ENCODE results near the gene MTNR1A. TPM values are rescaled to one million over a fixed set of nuclear protein-coding genes. Genes with fewer than 3 reads are reported as not detected.
"Not testable (repeated sequence)": the region's sequence is repeated elsewhere in the genome, so short reads cannot be mapped to it uniquely, and the experiment has no call there.

MTNR1A gene
- total RNA-seq, 2 donors from 2014 or later, result not detected

DNA sequence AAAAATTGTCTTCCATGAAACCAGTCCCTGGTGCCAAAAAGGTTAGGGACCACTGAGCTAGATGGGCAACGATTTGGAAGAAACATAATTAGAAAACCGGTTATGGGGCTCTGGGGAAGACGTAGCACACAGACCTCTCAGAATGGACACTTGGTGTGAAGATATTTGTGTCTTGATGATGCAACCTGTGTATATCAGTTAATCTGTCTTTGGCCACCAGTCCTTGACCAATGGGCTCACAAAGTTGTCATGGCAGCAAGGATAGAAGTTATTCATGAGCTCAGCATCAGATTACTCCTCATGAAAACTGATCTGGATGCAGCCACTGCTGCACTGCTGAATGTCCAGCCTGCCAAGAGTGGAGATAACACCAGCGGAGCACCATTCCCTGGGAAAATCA, 13.6 kb downstream of the MTNR1A start:
- Histone ChIP-seq H3K9me3 (no peaks in the 10 kb centered on the region), H3K36me3 (no peaks in the 10 kb centered on the region), H3K27ac (no peak overlapping the region), H3K27me3 (replicated peaks; ENCODE audit: insufficient read depth) (no peaks in the 10 kb centered on the region), H3K4me1 (ENCODE audit: control insufficient read depth in 1 of 2, low read depth in 2 of 2) (no peaks in the 10 kb centered on the region), H3K4me3 (no peak overlapping the region)
- ATAC-seq (ENCODE audit: insufficient number of reproducible peaks, low FRiP score, low read depth), result no peak
- TF ChIP-seq, protein P1, sequence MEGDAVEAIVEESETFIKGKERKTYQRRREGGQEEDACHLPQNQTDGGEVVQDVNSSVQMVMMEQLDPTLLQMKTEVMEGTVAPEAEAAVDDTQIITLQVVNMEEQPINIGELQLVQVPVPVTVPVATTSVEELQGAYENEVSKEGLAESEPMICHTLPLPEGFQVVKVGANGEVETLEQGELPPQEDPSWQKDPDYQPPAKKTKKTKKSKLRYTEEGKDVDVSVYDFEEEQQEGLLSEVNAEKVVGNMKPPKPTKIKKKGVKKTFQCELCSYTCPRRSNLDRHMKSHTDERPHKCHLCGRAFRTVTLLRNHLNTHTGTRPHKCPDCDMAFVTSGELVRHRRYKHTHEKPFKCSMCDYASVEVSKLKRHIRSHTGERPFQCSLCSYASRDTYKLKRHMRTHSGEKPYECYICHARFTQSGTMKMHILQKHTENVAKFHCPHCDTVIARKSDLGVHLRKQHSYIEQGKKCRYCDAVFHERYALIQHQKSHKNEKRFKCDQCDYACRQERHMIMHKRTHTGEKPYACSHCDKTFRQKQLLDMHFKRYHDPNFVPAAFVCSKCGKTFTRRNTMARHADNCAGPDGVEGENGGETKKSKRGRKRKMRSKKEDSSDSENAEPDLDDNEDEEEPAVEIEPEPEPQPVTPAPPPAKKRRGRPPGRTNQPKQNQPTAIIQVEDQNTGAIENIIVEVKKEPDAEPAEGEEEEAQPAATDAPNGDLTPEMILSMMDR (IDR thresholded peaks at IDR 0.05), result no peak
- DNase-seq (ENCODE audit: low spot score), result no peak

DNA sequence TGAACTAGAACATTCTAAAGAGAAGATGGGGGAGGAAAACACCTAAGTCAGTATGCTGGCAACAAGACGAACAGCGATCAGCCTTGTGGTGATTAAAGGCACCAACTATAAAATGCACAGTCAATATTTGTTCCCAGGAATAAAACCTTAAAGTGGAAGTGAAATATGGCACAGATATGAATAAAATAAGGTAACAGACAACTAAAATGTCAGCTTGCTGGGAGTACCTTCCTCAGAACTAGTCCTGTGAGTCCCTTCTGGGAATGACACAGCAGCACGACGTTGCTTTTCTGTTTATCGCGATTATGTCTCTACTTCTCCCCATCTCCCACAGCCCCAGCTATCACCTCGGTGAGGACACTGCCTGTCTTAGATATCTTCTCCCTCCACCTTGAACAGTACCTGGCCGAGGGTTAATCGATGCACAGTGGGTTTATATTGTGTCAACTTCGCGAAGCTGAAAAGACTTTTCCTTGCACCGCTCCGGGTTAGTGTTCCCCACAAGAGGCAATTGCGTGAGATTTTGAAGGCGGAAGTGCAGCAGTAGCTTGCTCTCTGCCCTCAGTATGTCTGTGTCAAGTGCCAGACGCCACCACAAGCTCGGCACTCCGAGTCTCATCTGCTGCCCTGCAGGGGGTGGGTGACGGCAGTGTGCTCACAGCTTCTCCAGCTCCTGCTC, 17.4 kb downstream of the MTNR1A start:
- no peak for ATAC-seq (ENCODE audit: insufficient number of reproducible peaks, low FRiP score, low read depth)
- TF ChIP-seq, protein P1 (IDR thresholded peaks at IDR 0.05), result no peak
- H3K9me3 ChIP-seq, result no peaks in the 10 kb centered on the region

DNA sequence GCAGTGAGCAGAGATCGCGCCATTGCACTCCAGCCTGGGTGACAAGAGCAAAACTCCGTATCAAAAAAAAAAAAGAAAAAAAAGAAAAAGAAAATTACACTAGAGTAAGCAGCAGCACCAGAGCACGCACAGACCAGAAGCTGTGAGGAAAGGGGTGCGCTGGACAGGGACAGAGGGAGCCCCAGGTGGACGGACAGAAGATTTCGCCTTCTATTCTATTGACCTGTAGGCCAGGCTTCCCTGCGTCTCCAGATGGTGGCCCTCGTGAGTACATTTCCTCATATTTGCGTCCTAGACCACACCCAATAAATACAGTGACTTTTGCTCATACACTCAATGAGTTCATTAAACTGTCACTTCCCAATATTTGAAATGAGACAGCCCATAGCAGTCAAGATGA, 19.1 kb downstream of the MTNR1A start:
- Histone ChIP-seq H3K27me3 (replicated peaks; ENCODE audit: insufficient read depth) (no peaks in the 10 kb centered on the region), H3K4me1 (ENCODE audit: control insufficient read depth in 1 of 2, low read depth in 2 of 2) (no peaks in the 10 kb centered on the region), H3K27ac (no peak overlapping the region), H3K4me3 (no peak overlapping the region), H3K36me3 (no peaks in the 10 kb centered on the region), H3K9me3 (no peaks in the 10 kb centered on the region)
- TF ChIP-seq, protein P1 (IDR thresholded peaks at IDR 0.05), result no peak
- DNase-seq (ENCODE audit: low spot score), result no peak
- no peak for ATAC-seq (ENCODE audit: insufficient number of reproducible peaks, low FRiP score, low read depth)

More for the DNA sequence above, 17.4 kb downstream of the MTNR1A start:
- no peak for DNase-seq (ENCODE audit: low spot score)
- Histone ChIP-seq H3K27ac (no peak overlapping the region), H3K36me3 (no peaks in the 10 kb centered on the region), H3K27me3 (replicated peaks; ENCODE audit: insufficient read depth) (no peaks in the 10 kb centered on the region), H3K4me1 (ENCODE audit: control insufficient read depth in 1 of 2, low read depth in 2 of 2) (no peaks in the 10 kb centered on the region), H3K4me3 (no peak overlapping the region)

- TF ChIP-seq, protein P1 (IDR thresholded peaks at IDR 0.05), result no peak
- Histone ChIP-seq H3K27ac (no peak overlapping the region), H3K4me1 (ENCODE audit: control insufficient read depth in 1 of 2, low read depth in 2 of 2) (no peaks in the 10 kb centered on the region), H3K9me3 (no peaks in the 10 kb centered on the region), H3K27me3 (replicated peaks; ENCODE audit: insufficient read depth) (no peaks in the 10 kb centered on the region), H3K36me3 (no peaks in the 10 kb centered on the region), H3K4me3 (no peak overlapping the region)
- ATAC-seq (ENCODE audit: insufficient number of reproducible peaks, low FRiP score, low read depth) (no peak), DNase-seq (ENCODE audit: low spot score) (no peak)
Observed at GRCh38 chr4:186534056-186534455, 21.3 kb downstream of the MTNR1A start.

- not testable (repeated sequence) for H3K4me3 ChIP-seq; H3K27ac ChIP-seq; DNase-seq (ENCODE audit: low spot score); H3K27me3 ChIP-seq (replicated peaks; ENCODE audit: insufficient read depth); H3K36me3 ChIP-seq; H3K9me3 ChIP-seq; ATAC-seq (ENCODE audit: insufficient number of reproducible peaks, low FRiP score, low read depth); H3K4me1 ChIP-seq (ENCODE audit: control insufficient read depth in 1 of 2, low read depth in 2 of 2)
Observed at GRCh38 chr4:186523927-186524326, 31.4 kb downstream of the MTNR1A start.

GRCh38 chr4:186516287-186516686, 39.1 kb downstream of the MTNR1A start:
- Histone ChIP-seq H3K36me3 (no peaks in the 10 kb centered on the region), H3K4me1 (ENCODE audit: control insufficient read depth in 1 of 2, low read depth in 2 of 2) (no peaks in the 10 kb centered on the region), H3K27ac (no peak overlapping the region), H3K27me3 (replicated peaks; ENCODE audit: insufficient read depth) (no peaks in the 10 kb centered on the region), H3K9me3 (no peaks in the 10 kb centered on the region), H3K4me3 (no peak overlapping the region)
- TF ChIP-seq, protein P1 (IDR thresholded peaks at IDR 0.05), result no peak
- no peak for DNase-seq (ENCODE audit: low spot score)
- no peak for ATAC-seq (ENCODE audit: insufficient number of reproducible peaks, low FRiP score, low read depth)
